Mucosa of rectum (tissue), 2 donors: Measurements from ENCODE around the gene MEG3.

Experiments used
- H3K27ac ChIP-seq, 2 donors: one replicate each; pipeline ENCODE4 v1.7.0; 2013; ENCODE audit warnings: inconsistent platforms in 2 of 2, low read depth in 2 of 2, low read length in 2 of 2
- H3K27me3 ChIP-seq, 2 donors: one replicate each; pipeline ENCODE4 v1.7.0; 2013; ENCODE audit warnings: low read length in 2 of 2; ENCODE audit not compliant: control insufficient read depth in 2 of 2, insufficient read depth in 2 of 2
- H3K36me3 ChIP-seq, 2 donors: one replicate each; pipeline ENCODE4 v1.7.0; 2013; ENCODE audit warnings: low read length in 2 of 2; ENCODE audit not compliant: control insufficient read depth in 2 of 2, insufficient read depth in 2 of 2
- H3K4me1 ChIP-seq, 2 donors: one replicate each; pipeline ENCODE4 v1.7.0; 2013; ENCODE audit warnings: low read length in 2 of 2, mild to moderate bottlenecking in 1 of 2; ENCODE audit not compliant: control insufficient read depth in 2 of 2, insufficient read depth in 2 of 2
- H3K4me3 ChIP-seq, 2 donors: one replicate each; pipeline ENCODE4 v1.7.0; 2013; ENCODE audit warnings: low read length in 2 of 2
- H3K9ac ChIP-seq, 2 donors: one replicate each; pipeline ENCODE4 v1.7.0; 2013; ENCODE audit warnings: low read length in 2 of 2, low read depth in 1 of 2, mild to moderate bottlenecking in 1 of 2
- H3K9me3 ChIP-seq, 2 donors: one replicate each; pipeline ENCODE4 v1.7.0; 2013; ENCODE audit warnings: low read length in 2 of 2; ENCODE audit not compliant: control insufficient read depth in 2 of 2
- donor health status: healthy.
- donor health status: Normal muscosa, but diverticular disease.

Gene MEG3

GRCh38 chr14:100890061-100890850 is 64.3 kb downstream of the MEG3 start:
- Histone ChIP-seq H3K9me3 (no peaks in the 10 kb centered on the region), H3K27ac (no peak overlapping the region), H3K4me3 (no peak overlapping the region), H3K9ac (no peak overlapping the region), H3K27me3 (no peaks in the 10 kb centered on the region), H3K4me1 (peaks cover 4 to 5% of the 10 kb centered on the region in 2 donors), H3K36me3 (no peaks in the 10 kb centered on the region)

GRCh38 chr14:100891051-100891450 is 65.1 kb downstream of the MEG3 start:
- Histone ChIP-seq H3K36me3 (no peaks in the 10 kb centered on the region), H3K9me3 (no peaks in the 10 kb centered on the region), H3K27me3 (no peaks in the 10 kb centered on the region), H3K27ac (no peak overlapping the region), H3K4me1 (peaks cover 4 to 5% of the 10 kb centered on the region in 2 donors), H3K4me3 (no peak overlapping the region), H3K9ac (no peak overlapping the region)

- Histone ChIP-seq H3K9ac (no peak overlapping the region), H3K4me3 (no peak overlapping the region), H3K4me1 (peaks cover 4 to 5% of the 10 kb centered on the region in 2 donors), H3K27me3 (no peaks in the 10 kb centered on the region), H3K36me3 (no peaks in the 10 kb centered on the region), H3K9me3 (no peaks in the 10 kb centered on the region), H3K27ac (no peak overlapping the region)
Observed at GRCh38 chr14:100891501-100892445, 65.9 kb downstream of the MEG3 start.

- Histone ChIP-seq H3K36me3 (no peaks in the 10 kb centered on the region), H3K4me1 (peaks cover 4 to 5% of the 10 kb centered on the region in 2 donors)
Observed at GRCh38 chr14:100892496-100893227, 66.7 kb downstream of the MEG3 start.

GRCh38 chr14:100893228-100893601 is 67.3 kb downstream of the MEG3 start:
- Histone ChIP-seq H3K9ac (no peak overlapping the region), H3K36me3 (no peaks in the 10 kb centered on the region), H3K4me1 (peaks cover 1 to 5% of the 10 kb centered on the region in 2 donors), H3K27me3 (no peaks in the 10 kb centered on the region), H3K9me3 (no peaks in the 10 kb centered on the region), H3K27ac (no peak overlapping the region), H3K4me3 (no peak overlapping the region)

More at GRCh38 chr14:100892496-100893227, 66.7 kb downstream of the MEG3 start:
- Histone ChIP-seq H3K27ac (no peak overlapping the region), H3K4me3 (no peak overlapping the region), H3K9ac (no peak overlapping the region), H3K9me3 (no peaks in the 10 kb centered on the region), H3K27me3 (no peaks in the 10 kb centered on the region)

GRCh38 chr14:100893760-100894159 is 67.8 kb downstream of the MEG3 start:
- Histone ChIP-seq H3K4me3 (no peak overlapping the region), H3K27me3 (peaks cover 0 to 4% of the 10 kb centered on the region in 2 donors), H3K4me1 (peaks cover 0 to 5% of the 10 kb centered on the region in 2 donors), H3K27ac (no peak overlapping the region), H3K36me3 (no peaks in the 10 kb centered on the region), H3K9me3 (no peaks in the 10 kb centered on the region), H3K9ac (no peak overlapping the region)

- H3K9ac ChIP-seq, result no peak overlapping the region
- H3K27ac ChIP-seq, result no peak overlapping the region
- no peaks in the 10 kb centered on the region for H3K9me3 ChIP-seq
- no peak overlapping the region for H3K4me3 ChIP-seq
- H3K4me1 ChIP-seq, result peaks cover 2 to 5% of the 10 kb centered on the region in 2 donors
- H3K36me3 ChIP-seq, result no peaks in the 10 kb centered on the region
- H3K27me3 ChIP-seq, result peaks cover 0 to 8% of the 10 kb centered on the region in 2 donors
Observed at GRCh38 chr14:100894416-100894815, 68.5 kb downstream of the MEG3 start.

GRCh38 chr14:100895411-100895810 is 69.5 kb downstream of the MEG3 start:
- Histone ChIP-seq H3K9me3 (no peaks in the 10 kb centered on the region), H3K36me3 (no peaks in the 10 kb centered on the region), H3K4me3 (no peak overlapping the region), H3K9ac (no peak overlapping the region), H3K27ac (no peak overlapping the region), H3K27me3 (peaks cover 2 to 15% of the 10 kb centered on the region in 2 donors), H3K4me1 (peaks cover 4 to 10% of the 10 kb centered on the region in 2 donors)

GRCh38 chr14:100896369-100897060 is 70.6 kb downstream of the MEG3 start:
- Histone ChIP-seq H3K27ac (no peak overlapping the region), H3K9ac (no peak overlapping the region), H3K4me3 (no peak overlapping the region), H3K36me3 (no peaks in the 10 kb centered on the region), H3K27me3 (peaks cover 2 to 18% of the 10 kb centered on the region in 2 donors), H3K4me1 (peaks cover 5 to 15% of the 10 kb centered on the region in 2 donors), H3K9me3 (no peaks in the 10 kb centered on the region)
